ENCODE results near the gene RBM19.

DNA sequence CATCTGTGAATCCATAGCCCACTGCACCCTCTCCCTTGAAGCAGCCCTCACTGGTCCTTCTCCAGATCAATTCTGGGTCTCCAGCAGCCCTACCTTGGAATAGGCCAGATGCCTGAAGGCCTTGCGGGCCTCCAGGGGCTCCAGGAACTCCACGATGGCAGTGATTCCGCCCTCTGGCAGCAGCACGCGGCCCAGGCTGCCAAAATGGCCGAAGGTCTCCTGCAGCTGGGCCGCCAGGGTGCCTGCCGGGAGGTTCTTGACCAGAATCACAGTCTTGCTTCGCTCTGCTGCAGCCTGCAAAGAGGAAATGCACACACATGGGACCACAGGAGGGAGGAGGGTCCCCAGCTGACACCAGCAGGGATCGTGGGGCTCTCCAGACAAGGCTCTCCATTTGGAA lies 26.3 kb downstream of the RBM19 start:
- no peak for TF ChIP-seq CTCF (IDR thresholded peaks at IDR 0.05)
- no peak for TF ChIP-seq POLR2A (IDR thresholded peaks at IDR 0.05)

All from uterus (tissue), 2 donors.